Hippocampal formation (tissue), 2 donors: Measurements from ENCODE around the gene ARMC9.
A peak's percentile ranks its signal among the peaks of the same experiment; 100 is the strongest.
"Not testable (repeated sequence)": the region's sequence is repeated elsewhere in the genome, so short reads cannot be mapped to it uniquely, and the experiment has no call there.

ENCODE experiments used
- DNase-seq, 2 donors: peaks; one replicate each; lab custom pipeline; 2025; lab: John Stamatoyannopoulos, UW

ARMC9 gene

DNA sequence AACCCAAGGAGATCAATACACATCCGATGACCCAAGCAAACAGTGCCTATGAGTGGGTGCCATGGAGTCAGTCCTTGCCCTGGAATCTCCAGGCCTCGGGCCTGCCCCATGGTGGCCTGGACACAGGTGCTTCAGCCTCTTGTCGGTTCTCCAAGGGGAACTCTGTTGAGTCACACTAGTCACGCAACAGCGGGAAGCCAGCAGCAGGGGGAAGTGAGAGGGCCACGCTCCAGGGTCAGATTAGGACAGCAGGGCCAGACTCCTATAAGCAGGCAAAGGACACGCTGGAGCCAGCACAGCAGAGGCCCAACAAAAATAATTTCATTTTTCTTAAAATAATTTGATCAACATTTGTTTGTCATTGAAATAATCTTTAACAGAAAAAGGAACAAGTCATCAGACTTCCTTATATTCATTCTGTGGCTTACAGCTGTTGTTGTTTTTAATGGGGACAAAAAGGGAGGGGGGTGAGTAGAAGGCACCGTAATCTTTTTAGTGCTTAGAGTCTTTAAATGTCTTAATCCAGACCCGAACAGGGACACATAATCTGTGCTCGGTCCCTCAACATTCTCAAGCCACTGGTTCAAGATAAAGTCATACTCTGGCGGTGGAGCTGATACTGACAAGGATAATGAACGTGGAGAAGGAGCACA is 16.4 kb upstream of the ARMC9 start:
- DNase-seq, result no peak

GRCh38 chr2:231182513-231182899 is 15.9 kb upstream of the ARMC9 start:
- DNase-seq, result no peak

- DNase-seq, result no peak
Observed at GRCh38 chr2:231183851-231184250, 14.6 kb upstream of the ARMC9 start.

DNA sequence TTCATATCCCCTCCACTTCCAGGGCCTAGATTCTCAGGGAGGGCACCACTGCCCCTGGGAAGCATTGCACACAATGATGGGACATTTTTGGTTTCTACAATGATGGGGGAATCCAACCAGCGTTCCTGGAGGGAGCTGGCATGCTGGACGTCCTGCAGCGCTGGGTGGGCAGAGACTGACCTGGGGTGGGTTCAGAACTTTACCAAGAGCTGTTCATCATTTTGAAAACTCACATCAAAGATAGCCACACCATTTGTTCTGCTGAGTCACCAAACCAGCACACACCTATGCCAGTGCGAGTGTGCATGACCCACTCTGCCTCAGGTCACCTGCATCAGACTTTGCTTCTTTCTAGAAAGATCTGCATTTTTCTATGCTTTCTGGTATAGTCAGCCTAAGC is 14.1 kb upstream of the ARMC9 start:
- DNase-seq, result no peak

GRCh38 chr2:231185050-231185725 is 13.2 kb upstream of the ARMC9 start:
- no peak for DNase-seq

- DNase-seq, result no peak
Observed at GRCh38 chr2:231185886-231186285, 12.5 kb upstream of the ARMC9 start.

DNA sequence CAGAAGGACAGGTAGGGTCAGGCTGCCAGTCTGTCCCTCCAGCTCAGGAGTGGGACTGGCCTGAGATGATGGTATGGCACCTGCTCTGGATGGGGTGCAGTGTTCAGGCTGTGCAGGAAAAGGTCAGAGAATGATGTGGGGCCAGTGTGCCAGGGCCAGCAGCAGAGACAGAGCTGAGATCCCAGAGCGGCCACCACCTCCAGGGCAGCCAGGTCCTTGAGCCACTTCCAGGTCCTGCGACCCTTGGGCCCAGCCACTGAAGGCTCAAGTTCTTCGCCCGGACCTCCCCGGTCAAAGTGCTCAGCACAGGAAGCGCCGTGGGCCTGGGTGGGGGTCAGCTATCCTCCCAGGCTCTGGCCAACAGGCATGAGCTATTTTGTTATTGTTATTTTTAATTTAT is 12.1 kb upstream of the ARMC9 start:
- DNase-seq, result no peak

DNA sequence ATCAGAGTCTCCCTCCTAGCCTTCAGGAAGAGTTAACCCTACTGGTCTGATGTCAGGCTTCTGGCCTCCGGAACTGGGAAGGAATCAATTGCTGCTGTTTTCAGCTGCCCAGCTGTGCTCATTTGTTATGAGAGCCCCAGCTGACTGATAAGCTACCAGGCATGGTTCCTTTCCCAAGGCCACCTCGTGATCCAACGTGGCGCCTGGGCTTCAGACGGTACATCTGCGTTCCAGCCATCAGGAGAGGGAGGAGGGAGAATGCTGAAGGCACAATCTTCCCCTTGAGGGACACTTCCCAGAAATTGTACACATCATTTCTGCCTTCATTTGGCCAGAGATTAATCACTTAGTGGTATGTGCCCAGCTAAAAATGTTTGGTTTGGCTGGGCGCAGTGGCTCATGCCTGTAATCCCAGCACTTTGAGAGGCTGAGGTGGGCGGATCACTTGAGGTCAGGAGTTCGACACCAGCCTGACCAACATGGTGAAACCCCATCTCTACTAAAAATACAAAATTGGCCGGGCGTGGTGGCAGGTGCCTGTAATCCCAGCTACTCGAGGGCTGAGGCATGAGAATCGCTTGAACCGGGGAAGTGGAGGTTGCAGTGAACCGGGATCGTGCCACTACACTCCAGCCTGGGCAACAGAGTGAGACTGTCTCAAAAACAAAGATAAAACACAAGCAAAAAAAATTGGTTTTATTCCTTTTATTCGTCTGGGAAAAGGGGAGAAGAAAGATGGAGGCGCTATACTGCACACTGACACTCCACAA is 10.5 kb upstream of the ARMC9 start:
- DNase-seq, result no peak

DNA sequence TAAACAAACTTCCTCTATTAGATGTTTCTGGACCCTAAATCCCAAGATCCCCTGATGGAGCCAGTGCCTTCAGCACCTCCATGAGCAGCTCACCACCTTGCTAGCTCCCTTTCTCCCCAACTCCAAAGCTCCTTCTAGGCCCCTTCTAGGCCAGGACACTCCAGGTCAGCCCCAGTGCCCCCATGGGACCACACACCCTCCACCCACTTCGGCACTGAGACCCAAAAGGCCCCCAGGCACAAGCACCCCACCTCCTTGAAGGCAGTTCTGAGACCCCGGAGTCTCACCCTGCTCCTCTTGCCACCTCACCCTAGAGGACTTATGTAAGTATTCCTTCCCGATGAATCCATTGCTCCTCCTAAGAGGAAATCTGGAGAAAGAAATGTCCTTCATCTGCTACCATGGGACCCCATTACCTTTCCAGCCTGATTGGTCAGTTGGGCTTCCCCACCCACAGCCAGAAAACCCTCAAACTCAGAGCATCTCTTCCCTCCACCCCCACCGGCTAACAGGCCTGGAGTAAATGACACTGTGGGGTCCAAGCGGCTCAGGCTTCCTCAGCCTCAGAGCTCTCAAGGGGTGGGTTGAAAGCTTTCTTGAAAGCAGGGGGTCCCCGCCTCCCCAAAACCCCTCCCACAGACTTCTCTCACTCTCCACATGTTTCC is 9.8 kb upstream of the ARMC9 start:
- no peak for DNase-seq

GRCh38 chr2:231189171-231189530 is 9.3 kb upstream of the ARMC9 start:
- no peak for DNase-seq

DNA sequence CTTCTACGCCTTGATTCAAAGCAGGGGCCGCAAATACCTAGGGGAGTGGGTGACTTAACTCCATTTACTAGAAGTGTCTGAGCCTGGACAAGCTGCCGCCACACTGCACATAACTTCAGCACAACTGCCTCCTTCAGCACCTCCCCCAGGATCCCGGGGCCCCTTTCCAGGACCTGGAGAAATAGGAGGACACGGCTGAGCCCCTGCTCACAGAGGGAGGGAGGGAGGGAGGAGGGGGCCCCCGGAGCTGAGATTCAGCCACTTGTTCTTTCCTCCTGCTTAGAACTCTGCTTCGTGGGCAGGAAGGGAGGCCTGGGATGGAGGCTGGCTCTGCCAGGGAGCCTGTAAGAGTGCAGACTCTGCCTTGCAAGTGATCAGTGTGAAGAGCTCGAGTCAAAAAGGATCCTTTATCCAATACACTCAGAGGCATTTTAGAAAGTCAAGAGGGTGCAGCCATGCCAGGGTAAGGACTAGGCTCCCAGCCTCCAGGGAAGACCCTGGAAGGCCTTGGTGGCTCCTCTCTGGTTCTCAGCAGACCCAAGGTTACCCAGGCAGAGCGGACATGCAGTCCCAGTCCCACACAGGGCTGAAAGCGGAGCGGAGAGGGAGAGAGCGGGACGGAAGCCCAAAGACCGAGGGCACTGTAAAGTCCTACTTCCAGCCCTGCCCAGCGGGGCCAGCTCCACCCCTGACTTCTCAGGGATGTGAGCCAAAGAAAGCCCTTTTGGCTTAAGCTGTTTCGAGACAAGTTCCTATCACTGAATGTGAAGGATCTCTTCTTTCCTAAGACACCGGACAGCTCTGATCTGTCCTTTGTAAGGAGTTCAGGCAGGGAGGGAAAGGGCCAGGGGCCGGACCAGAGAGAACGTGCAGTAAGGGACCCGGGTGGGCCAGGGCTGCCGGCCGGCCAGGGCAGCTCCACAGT is 8.6 kb upstream of the ARMC9 start:
- peak in 1 of 2 donors; percentile 17 for DNase-seq

DNA sequence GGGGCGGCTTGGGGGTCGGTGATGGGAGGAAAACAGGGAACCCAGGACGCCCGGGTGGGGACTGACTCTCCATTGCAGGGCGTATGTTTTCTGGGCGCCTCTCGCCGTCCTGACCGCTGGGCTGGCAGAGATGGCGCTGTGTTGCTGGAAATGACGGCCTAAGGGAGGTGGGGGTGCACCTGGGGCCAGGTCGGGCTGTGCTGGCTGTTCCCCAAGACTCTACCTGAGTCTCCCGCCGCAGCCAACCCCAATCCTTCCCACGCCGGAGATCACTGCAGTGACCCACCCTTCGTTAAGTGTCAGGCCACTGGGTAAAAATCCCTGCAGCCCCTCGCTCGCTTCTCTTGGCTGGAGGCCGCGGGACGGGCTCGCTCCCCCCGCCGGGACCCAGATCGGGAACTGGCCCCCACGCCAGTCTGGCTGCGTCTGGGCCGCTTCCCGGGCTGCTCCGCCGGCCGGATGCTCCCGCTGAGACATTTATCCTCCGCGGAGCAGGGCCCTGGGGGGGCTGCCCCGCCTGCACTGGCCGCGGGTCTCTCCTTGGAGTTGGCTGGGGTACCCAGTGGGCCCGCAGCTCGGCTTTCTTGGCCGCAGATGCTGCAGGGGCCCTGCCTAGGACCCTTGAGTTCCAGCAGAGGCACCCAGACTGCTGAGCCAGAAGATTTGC is 7.8 kb upstream of the ARMC9 start:
- no peak for DNase-seq

DNA sequence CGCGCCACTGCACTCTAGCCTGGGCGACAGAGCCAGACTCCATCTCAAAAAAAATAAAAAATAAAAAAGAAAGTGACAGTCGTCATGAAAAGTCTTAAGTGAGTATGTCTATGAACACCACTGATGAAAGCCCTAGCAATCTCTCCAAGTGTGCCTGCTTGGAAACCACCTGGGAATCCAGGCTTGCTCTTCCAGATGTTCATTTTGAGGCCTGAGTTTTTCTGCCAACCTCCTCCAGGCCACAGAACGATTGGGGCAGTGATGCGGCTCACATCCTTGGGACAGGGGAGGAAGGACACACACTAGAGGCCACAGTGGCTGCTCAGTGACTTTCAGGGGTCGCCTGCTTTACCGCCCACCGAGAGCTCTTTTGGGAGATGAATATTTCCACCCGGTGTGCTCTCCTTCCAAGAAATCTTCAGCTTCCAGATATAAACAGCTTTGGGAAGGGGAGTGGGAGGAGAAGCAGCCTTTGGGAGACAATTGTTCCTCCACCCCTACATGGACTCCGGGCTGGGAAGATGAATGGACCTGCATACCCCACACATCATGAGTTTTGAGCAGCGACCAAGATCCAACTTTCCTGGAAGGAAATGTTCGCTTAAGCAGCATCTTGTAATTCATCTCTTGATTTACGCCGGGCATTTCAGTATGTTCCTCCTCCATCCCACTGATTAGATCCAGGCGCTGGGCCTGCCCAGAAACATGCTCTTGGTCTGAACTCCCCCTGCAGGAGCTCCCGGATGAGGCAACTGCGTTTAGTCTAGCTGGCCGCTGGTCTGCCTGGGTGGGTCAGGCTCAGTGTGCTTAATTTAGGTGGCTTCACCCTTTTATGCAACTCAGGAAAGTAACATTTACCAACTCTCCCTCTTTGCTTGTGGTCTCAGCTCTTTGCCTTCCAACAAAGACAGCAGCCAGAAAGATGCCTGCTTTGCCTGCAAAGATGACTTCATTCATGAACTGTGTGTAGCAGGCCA is 6.2 kb upstream of the ARMC9 start:
- no peak for DNase-seq

GRCh38 chr2:231193216-231193615 is 5.2 kb upstream of the ARMC9 start:
- no peak for DNase-seq

GRCh38 chr2:231196592-231196991 is 1.8 kb upstream of the ARMC9 start:
- DNase-seq, result no peak

DNA sequence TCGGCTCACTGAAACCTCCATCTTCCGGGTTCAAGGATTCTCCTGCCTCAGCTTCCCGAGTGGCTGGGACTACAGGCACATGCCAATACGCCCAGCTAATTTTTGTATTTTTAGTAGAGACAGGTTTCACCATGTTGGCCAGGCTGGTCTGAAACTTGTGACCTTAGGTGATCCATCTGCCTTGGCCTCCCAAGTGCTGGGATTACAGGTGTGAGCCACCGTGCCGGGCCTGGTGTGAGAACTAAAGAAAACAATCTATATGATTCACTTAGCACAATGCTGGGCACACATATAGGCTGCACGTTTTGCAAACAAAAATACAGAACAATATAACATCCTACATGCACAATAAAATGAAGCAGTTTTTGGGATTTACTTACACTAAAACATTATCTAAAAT is 1.2 kb upstream of the ARMC9 start:
- DNase-seq, result not testable (repeated sequence)

DNA sequence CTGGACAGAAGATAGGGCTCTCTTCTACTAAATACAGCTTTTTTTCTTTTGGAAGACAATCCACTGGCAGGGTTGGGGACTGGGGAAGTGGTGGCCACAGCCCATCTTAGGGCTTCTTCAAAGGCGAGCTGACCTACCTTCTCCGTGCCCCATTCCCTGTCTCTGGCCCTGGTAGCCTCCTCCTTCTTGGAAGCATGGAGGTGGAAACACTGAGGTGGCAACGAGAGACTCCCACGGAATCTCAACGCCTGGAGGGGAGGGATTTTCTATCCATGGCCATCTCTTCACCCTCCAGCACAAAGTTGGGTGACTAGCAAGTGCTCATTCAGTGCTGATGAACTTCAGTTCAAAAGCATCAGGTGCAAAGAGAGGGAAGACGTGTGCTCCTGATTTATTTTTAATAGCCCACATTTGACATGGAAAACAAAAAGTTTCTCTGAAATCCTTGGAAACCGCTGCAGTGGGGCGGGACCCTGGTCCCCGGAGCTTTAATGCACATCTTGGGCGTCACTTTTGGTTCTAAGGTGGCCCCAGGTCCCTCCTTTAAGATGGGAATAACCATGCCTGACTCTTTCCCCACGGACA is 633 bp upstream of the ARMC9 start:
- DNase-seq, result no peak

DNA sequence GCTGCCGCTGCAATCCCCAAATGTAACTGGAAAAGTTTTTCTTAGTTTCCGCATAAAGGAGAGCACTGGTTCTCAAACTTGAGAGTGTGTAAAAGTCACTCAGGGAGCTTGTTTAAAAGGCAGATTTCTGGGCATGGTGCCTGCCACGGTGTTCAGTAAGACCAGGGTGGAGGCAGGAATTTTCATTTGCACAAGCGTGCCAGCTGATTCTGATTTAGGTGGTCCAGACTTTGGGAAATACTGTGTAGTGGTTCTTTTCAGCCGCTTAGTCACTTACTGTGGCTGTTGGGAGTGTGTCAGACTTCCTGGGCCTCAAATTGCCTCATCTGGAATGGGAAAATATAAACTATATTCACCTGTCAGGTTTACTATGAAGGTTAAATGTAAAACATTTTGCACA is 788 bp downstream of the ARMC9 start:
- no peak for DNase-seq

DNA sequence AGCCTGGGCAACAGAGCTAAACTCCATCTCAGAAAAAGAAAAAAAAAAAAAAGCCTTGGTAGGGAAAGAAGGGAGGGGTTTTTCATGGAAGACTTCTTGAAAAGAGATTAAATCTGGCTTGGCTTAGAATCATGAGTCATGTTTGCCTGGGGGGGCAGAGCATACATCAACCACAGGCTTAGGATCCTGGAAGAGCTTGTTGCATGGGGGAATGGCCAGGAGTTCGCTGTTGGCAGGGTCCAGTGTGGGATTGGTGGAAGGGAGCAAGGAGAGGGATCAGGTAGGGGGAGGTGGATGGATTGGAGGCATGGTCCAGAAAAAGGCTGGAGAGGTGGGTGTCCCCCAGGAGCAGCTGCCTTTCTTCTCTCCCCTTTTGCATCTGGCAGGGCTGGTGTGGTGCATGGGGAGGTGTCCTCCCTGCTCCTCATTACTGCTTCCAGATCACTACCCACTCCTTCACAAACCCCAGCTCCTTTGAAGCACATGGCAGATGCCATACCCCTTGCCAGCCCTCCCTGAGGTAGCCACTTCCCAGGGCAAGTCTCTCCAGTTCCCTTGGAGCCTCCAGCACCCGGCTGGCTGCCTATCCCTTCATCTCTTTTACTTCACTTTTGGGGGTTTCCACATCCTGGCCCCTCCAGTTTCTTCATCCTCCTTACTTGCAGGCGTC is 2.5 kb downstream of the ARMC9 start:
- DNase-seq, result no peak
